GM19372 (cell line): ENCODE data around the gene UGGT2.
"Not testable (repeated sequence)": the region's sequence is repeated elsewhere in the genome, so short reads cannot be mapped to it uniquely, and the experiment has no call there.

ENCODE experiments used
- ATAC-seq: cut with Tn5 transposase; IDR thresholded peaks from one replicate; pipeline ENCODE4 v1.9.1; 2021; ENCODE audit warnings: mild to moderate bottlenecking, low read depth, moderate library complexity; ENCODE audit not compliant: unreplicated experiment

Gene UGGT2

DNA sequence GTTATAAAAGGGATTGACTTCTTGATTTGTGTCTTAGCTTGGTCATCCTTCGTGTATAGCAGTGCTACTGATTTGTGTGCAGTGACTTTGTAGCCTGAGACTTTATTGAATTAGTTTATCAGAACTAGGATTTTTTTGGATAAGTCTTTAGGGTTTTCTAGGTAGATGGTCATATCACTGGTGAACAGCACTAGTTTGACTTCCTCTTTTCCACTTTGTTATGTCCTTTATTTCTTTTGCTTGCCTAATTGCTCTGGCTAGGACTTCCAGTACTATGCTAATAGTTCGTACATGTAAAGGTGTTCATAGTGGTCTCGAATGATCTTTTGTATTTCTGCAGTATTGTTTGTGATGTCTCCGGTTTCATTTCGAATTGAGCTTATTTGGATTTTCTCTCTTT, 230.9 kb downstream of the UGGT2 start:
- no peak for ATAC-seq

DNA sequence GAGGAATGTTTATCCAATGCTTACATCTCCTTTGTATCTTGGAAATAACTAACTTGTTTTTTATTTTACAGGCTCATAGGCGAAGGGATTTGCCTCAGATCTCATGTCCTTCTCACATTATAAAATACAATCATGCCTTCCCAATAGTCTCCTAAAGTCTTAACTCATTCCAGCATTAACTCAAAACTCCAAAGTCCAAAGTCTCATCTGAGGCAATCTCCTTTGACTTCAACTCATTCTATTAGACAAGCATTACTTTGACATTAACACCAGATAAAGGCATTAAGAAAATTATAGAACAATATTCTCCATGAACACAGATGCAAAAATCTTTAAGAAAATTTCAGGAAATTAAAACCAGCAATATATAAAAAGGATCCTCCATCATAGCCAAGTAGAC, 238.7 kb downstream of the UGGT2 start:
- no peak for ATAC-seq

DNA sequence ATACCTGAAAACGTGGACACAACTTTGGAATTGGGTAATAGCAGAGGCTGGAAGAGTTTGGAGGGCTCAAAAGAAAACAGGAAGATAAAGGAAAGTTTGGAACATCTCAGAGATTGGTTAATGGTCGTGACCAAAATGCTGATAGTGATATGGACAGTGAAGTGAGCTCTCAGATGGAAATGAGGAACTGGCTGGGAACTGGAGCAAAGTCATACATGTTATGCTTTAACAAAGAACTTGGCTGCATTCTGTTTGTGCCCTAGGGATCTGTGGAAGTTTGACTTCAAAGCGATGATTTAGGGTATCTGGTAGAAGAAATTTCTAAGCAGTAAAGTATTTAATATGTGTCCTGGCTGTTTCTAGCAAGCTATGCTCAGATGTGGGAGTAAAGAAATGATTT, 240.1 kb downstream of the UGGT2 start:
- ATAC-seq = no peak

DNA sequence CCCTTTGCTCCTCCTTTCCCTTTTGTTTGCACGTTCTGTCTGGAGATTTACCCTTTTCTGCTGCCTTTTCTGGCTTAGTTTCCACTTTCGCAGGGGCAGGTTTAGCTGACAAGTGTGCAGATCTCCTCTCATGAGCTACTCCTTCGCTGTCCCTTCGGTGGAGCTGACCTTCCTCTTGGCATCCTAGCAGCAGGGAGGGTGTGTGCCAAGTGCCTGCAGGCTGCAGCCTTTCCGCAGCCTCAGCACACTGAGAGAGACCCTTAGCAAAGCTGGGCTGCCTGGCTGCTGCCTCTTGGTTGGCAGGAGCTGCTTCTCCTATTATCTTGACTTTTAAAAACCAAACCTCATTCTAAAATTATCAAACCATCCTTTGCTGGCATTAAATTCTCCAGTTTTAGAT, 243.8 kb downstream of the UGGT2 start:
- ATAC-seq = no peak

DNA sequence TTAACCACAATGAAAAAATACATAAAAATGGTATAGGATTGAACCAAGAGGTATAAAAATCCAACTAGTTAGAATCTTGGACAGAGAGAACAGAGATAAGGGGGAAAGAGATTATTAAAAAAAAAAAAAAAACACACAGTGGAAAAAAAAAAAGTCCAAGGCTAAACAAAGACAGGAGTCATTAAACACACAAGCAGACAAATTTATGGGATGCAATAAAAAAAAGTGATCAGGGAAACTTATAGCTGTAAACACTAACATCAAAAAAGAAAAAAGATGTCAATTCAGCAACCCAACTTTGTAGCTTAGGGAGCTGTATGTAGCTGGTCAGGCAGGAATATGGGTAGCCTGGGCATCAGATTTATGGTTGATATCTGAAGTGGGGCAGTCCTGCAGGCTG, 247.3 kb downstream of the UGGT2 start:
- no peak for ATAC-seq

DNA sequence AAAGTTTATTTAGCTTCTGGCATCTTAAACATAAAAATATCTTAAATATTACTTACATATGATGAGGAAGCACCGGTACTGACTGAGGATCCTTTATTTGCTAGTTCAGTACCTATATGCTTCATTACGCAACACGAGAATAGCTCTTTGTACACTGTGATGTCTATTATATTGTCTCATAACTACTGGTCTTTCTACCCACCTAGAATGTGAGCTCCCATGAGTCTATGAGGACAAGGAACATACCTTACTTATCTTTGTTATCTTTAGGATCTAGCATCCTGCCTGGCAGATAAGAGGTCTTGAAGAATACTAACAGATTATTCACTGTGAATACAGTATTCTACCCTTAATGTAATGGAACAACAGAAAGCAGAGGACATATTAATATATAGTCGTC, 251.4 kb downstream of the UGGT2 start:
- no peak for ATAC-seq

DNA sequence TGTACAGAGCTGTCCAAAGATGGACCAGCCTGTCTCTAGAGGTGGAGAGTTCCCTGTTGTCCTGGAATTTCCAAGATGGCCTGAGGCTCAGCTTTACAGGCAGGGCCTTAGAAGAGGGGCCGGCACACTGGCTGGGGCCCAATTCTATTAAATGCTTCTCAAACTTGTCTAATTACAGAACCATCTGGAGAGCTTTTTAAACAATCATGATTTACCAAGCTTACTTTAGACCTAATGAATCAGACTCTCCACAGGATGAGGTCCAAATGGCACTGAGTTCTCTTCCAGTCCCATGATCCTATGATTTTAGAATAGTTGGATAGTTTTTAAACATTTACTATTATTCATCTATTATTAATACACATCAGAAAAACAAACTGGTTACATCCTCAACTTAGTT, 252.8 kb downstream of the UGGT2 start:
- ATAC-seq = no peak

DNA sequence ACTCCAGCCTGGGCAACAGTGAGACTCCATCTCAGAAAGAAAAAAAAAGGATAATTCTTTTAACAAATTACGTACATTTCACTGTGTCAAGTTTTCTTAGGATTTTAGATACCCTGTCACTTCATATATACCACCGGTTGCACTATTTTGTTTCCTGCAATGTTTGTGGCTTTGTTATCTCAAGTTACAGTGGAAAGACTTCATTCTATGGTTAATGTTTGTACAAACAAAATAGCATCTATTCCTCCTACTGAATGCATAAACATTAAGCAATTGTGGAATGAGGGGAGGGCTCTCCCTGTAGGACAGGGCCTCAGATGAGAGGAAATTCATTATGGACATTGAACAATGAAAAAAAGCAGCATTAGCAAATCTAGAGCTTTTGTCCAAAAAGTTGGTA, 256.2 kb downstream of the UGGT2 start:
- no peak for ATAC-seq

DNA sequence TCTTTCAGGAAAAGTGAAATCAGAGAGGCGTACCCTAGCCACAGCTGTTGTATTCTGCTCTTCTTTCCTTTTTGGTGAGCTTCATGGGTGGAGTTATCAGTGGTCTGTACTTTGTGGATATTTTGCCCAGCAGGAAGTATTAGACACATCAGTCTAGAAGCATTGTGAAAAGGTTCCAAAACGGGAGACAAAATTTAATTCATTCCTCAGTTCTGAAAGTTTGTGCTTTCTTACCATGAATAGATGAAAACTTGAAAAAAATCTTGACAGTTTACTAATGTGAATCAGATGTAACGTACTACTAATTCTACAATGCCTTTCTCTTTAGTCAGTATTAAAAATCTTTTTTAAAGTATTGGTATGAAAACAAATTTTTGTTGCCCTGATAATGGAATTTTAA, 259.4 kb downstream of the UGGT2 start:
- no peak for ATAC-seq

DNA sequence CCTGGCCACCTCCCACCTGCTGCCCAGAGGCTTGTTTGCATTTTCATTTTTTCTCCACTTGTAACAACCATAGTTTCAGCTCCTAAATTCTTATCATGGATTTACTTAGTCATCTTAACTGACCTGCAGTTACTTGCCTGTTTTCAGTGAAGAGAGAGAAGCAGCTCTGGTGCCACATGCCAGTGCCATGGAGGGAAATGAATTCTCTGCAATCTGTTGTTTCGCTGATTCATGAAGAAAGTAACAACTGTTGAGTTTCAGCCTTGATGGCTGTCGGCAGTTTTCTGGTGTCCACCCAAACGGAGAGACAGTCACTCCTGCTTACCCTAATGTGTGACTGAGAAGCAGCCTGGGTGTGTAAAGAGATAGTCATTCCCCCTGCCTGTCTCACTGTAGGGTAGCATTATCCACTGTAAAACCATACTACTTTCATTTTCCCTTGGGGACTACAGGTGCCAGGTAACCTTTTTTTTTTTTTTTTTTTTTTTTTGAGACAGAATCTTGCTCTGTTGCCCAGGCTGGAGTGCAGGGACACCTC, 260.1 kb downstream of the UGGT2 start:
- ATAC-seq = no peak

DNA sequence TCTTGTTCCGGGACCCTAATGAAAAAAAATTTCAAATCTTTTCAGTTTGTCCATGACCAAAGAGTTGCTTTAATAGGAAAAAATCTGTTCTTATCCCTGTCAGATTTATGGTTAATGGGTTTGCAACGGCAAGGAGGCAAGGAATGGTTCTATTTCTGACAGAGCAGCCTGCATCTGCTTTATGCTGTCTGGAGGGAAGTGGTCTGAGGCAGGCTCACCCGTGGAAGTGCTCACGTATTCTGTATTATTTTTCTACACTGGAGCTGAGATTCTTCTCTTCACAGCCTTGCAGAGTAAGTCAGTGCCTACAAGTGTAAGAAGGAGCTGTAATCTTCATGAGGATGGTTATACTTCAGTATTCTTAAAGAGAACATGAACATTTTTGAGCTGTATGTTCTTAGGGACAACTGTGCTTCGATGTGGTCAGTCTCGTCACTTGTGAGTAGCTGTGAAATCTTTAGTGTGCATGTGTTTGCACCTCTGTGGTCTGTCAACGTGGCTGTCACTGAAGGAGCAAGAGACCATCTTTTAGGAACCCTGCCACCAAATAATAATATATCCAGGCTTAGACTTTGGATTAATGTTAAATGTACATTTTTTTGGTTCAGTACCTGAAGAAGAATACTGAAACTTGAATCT, 262.0 kb downstream of the UGGT2 start:
- ATAC-seq = no peak

DNA sequence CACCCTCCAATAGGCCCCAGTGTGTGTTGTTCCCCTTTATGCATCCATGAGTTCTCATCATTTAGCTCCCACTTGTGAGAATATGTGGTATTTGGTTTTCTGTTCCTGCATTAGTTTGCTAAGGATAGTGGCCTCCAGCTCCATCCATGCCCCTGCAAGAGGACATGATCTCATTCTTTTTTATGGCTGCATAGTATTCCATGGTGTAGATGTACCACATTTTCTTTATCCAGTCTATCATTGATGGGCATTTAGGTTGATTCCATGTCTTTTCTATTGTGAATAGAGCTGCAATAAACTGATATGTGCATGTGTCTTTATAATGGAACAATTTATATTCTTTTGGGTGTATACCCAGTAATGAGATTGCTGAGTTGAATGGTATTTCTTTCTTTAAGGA, 263.9 kb downstream of the UGGT2 start:
- not testable (repeated sequence) for ATAC-seq

DNA sequence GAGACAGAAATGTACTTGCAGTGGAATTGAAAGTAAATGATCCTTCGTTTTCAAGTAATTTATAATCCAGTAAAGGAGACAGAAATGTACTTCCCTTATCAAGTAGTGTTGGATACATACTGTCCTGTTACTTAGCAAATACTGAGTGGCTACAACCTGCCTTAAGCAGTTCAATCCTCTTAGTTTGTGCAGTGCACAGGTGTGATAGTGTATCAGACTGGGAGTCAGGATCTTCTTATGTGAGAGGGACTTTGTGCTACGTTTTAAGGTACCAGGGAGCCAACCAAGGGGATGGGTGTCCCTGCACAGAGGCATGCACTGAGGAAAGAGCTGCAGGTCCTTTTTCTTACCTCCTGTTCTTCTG, 265.1 kb downstream of the UGGT2 start:
- no peak for ATAC-seq

DNA sequence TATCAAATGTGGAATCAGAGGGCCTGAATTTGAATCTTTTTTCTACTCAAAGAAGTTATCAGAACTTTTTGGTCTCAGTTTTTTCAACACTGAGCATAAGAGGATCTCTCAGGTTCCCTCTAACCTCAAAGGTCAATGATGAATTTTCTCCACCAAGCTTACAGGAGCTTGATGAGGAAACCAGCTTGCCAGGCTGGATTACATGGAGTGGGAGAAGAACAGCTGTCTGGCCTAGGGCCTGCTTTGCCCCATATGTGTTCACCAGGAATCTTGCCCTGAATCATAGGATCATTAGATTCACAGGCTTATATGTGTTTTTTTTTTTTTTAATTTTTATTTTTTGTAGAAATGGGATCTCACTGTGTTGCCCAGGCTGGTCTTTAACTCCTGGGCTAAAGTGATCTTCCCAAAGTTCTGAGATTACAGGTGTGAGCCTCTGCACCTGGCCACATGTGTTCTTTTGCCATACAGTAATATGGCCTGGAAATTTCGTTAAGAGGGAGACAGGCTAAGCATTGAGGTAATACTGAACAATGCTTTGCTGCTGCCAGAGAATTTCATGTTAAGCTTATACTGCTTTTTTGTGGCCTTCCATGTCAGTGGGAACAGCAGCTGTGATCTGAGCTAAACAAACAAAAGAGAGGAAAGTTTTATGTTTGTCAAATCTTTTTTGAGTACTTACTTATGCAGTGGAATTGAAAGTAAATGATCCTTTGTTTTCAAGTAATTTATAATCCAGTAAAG, 265.7 kb downstream of the UGGT2 start:
- ATAC-seq = no peak

DNA sequence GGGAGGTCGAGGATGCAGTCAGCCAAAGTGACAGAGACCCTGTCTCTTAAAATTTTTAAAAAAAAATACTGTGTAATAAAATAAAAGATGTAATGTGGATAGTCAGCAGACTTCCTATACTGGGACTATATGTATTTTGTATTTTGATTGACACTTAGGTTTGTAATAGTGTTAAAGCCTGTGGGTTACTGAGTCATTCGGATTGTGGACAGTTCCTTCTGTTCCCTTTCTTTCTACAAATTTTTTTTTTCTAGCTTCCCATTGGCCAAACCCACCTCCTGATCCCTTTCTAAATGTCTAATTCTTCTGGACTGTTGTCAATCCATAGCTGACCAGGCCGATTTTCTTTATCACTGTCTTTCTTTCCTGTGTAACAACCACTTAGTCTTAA, 268.3 kb downstream of the UGGT2 start:
- no peak for ATAC-seq

DNA sequence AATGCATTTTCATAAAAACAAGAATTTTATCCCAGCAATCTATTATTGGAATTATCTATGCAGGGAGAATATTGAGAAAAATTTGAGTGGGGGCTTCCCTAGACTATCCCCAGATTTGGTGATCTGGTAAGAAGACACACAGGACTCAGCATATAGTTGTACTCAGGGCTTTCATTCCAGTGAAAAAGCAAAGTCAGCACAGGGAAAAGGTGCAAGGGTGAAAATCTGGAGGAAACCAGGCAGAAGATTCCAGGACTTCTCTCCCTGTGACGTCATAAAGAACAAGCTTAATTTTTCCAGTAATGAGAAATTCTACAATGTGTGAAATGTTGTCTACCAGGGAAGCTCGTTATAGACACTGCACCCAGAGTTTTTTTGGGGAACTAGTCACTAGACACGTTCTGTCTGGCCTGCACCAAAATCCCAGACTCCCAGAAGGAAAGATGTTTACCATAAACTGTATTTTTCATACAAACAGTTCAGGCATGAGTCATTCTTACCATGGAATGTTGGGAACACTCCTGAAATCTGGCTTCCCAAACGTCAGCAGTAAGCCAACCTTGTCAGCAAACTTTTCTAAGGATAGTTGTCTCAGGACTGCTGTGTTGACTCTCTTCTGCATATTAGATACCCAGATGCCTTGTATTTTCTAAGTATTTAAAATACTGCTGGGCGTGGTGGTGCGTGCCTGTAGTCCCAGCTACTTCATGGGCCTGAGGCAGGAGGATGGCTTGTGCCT, 268.9 kb downstream of the UGGT2 start:
- no peak for ATAC-seq

DNA sequence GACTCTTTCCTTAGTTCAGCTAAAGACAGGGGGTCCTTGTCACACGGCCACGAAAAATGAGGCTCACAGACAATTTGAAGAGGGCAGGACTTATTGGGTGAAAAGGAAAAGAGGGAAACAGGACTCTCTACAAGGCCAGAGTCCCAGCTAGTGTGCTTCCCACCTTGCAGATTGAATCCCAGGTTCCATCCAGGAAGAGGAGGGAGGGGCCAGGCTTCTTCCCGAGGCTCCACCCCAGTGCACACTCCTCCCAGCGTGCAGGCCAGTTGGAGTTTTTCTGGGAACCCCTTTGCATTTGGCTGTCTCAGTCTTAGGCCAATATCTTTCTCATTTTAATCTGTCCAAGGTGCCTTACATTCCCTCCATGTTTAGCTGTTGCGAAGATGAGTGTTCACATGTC, 269.5 kb downstream of the UGGT2 start:
- ATAC-seq = no peak

DNA sequence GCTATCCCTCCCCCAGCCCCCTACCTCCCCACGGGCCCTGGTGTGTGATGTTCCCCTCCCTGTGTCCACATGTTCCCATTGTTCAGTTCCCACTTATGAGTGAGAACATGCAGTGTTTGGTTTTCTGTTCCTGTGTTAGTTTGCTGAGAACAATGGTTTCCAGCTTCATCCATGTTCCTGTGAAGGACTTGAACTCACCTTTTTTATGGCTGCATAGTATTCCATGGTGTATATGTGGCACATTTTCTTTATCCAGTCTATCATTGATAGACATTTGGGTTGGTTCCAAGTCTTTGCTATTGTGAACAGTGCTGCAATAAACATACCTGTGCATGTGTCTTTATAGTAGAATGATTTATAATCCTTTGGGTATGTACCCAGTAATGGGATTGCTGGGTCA, 271.3 kb downstream of the UGGT2 start:
- ATAC-seq = not testable (repeated sequence)

DNA sequence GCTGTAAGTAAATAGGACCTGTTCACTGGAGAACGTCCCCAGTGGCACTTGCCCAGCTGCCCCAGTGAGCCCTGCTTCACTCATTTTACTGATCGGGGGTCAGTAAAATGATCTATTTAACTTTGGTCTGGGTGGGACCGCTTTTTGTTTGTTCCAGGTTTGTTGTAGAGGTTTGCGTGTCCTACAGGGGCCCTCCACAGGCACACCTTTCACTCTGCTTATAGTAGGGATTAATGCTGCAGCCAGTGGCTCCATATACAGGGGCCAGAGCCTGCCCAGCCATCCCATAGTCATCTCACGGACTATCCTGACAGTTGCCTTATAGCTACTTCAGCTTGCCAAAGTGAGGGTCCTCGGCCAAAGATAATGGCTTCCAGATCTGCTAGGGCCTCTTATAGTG, 272.2 kb downstream of the UGGT2 start:
- no peak for ATAC-seq

DNA sequence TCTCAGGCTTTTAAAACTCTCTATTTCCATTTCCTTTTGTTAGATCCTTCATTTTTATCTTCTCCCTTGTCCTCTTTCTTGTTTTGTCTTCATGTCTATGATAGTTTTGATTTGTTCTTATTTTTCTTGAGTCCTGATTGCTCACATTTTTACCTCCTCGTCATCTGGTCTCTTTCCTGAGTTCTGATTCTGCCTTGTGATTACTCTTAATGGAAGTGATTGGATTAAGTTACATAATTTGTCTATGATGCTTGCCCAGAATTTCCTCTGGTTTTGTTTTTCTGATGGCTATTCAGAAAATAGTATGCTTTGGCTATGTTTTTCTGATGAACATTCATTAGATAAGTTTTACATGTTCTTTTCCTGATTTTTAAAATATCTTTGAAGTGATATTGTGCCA, 273.7 kb downstream of the UGGT2 start:
- no peak for ATAC-seq

DNA sequence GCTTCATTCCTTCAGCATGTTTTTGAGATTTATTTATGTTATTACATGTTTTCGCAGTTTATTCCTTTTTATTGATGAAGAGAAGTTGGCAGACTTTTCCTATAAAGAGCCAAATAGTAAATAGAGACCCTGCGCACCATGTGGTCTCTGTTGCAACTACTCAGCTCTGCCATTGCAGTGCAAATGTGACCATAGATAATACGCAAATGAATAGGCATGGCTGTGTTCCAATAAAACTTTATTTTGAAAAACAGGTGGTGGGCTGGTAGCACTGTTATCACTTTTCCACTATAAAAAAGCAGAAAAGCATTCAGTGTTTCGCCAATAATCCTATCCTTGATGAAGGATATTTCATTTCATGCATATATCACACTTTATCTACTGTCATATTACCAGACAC, 281.3 kb downstream of the UGGT2 start:
- no peak for ATAC-seq

DNA sequence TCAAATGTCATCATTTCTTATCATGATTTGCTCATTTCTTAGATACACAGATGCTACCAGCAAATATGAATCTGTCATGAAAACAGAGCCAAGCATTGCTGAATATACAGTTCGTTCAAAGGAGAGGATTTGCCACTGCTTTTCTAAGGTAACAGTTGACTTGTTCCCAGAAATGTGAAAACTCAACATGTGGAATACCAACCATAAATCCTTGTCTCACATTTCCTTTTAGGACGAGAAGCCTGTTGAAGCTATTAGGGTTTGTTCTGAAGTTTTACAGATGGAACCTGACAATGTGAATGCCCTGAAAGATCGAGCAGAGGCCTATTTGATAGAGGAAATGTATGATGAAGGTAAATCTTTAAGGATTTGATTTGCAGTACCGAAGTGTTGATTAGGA, 289.6 kb downstream of the UGGT2 start:
- no peak for ATAC-seq
